DND-41 (cell line): ENCODE data around the gene MAPK13.
"Not testable (repeated sequence)": the region's sequence is repeated elsewhere in the genome, so short reads cannot be mapped to it uniquely, and the experiment has no call there.

Experiments
- ATAC-seq: fragments of 200-7000 bp; cut with Tn5 transposase; 3 replicates; pipeline ENCODE4 v1.9.1; 2021; ENCODE audit warnings: low read depth; ENCODE audit not compliant: insufficient read depth
- DNase-seq: peaks from one replicate; pipeline ENCODE4 v3.0.0-alpha.2; 2020
- H2AFZ ChIP-seq: 2 replicates; pipeline ENCODE4 v1.6.0; 2012; ENCODE audit warnings: low read depth, low read length
- H3K27ac ChIP-seq: 2 replicates; pipeline ENCODE4 v1.5.1; 2012; ENCODE audit warnings: low read length, inconsistent platforms
- H3K27me3 ChIP-seq: fragments of 200-600 bp; sonication (generic); 2 replicates; pipeline ENCODE4 v1.6.0; 2012; ENCODE audit warnings: low read length, mild to moderate bottlenecking, inconsistent platforms; ENCODE audit not compliant: insufficient read depth, poor library complexity
- H3K36me3 ChIP-seq: 2 replicates; pipeline ENCODE4 v1.5.1; 2012; ENCODE audit warnings: low read length, inconsistent platforms; ENCODE audit not compliant: insufficient read depth
- H3K4me1 ChIP-seq: 2 replicates; pipeline ENCODE4 v1.5.1; 2012; ENCODE audit warnings: mild to moderate bottlenecking, low read length; ENCODE audit not compliant: insufficient read depth
- H3K4me2 ChIP-seq: 2 replicates; pipeline ENCODE4 v1.6.0; 2012; ENCODE audit warnings: mild to moderate bottlenecking, moderate library complexity, low read length, inconsistent platforms; ENCODE audit not compliant: insufficient read depth
- H3K4me3 ChIP-seq, 2 experiments: fragments of 200-600 bp in 1 of 2; shearing (Covaris generic) in 1 of 2; 2 replicates each; pipeline ENCODE4 v1.5.1; 2012 to 2016; ENCODE audit warnings: inconsistent platforms in 2 of 2, low read length in 2 of 2, mild to moderate bottlenecking in 2 of 2, low read depth in 1 of 2, moderate library complexity in 1 of 2
- H3K79me2 ChIP-seq: 2 replicates; pipeline ENCODE4 v1.6.0; 2012; ENCODE audit warnings: low read length, inconsistent platforms; ENCODE audit not compliant: insufficient read depth
- H3K9ac ChIP-seq: 2 replicates; pipeline ENCODE4 v1.6.0; 2012; ENCODE audit warnings: low read depth, mild to moderate bottlenecking, inconsistent platforms, low read length, moderate library complexity
- H3K9me3 ChIP-seq: 2 replicates; pipeline ENCODE4 v1.5.1; 2012; ENCODE audit warnings: low read length, moderate library complexity, mild to moderate bottlenecking, inconsistent platforms; ENCODE audit not compliant: insufficient read depth, severe bottlenecking
- H4K20me1 ChIP-seq: 2 replicates; pipeline ENCODE4 v1.6.0; 2012; ENCODE audit warnings: low read length; ENCODE audit not compliant: insufficient read depth
- EZH2 ChIP-seq: IDR thresholded peaks from 3 replicates; pipeline ENCODE4 v1.6.1; 2012; ENCODE audit warnings: borderline replicate concordance, low read depth, mild to moderate bottlenecking, moderate library complexity, low read length, inconsistent platforms; ENCODE audit not compliant: severe bottlenecking
- TF ChIP-seq, protein P1 (sequence below): IDR thresholded peaks from 2 replicates; pipeline ENCODE4 v1.5.1; 2012; ENCODE audit warnings: borderline replicate concordance, low read length, moderate library complexity, mild to moderate bottlenecking; ENCODE audit not compliant: poor library complexity, severe bottlenecking; ENCODE audit errors: extremely low read depth

The MAPK13 gene

GRCh38 chr6:36123270-36124139, 6.8 kb upstream of the MAPK13 start:
- Histone ChIP-seq H3K27ac (no peak overlapping the region), H3K4me3 (no peak overlapping the region), H3K9me3 (no peaks in the 10 kb centered on the region), H3K4me2 (no peak overlapping the region), H3K36me3 (peaks cover 2% of the 10 kb centered on the region; the same call in 1 of the 2 replicates), H3K27me3 (no peaks in the 10 kb centered on the region), H3K9ac (no peak overlapping the region), H3K4me1 (peaks cover 4% of the 10 kb centered on the region; the same call in 1 of the 2 replicates), H2AFZ (no peak overlapping the region), H4K20me1 (no peaks in the 10 kb centered on the region; the same call in 1 of the 2 replicates), H3K79me2 (no peaks in the 10 kb centered on the region)
- ATAC-seq, result peak; percentile 91
- TF ChIP-seq, protein P1, sequence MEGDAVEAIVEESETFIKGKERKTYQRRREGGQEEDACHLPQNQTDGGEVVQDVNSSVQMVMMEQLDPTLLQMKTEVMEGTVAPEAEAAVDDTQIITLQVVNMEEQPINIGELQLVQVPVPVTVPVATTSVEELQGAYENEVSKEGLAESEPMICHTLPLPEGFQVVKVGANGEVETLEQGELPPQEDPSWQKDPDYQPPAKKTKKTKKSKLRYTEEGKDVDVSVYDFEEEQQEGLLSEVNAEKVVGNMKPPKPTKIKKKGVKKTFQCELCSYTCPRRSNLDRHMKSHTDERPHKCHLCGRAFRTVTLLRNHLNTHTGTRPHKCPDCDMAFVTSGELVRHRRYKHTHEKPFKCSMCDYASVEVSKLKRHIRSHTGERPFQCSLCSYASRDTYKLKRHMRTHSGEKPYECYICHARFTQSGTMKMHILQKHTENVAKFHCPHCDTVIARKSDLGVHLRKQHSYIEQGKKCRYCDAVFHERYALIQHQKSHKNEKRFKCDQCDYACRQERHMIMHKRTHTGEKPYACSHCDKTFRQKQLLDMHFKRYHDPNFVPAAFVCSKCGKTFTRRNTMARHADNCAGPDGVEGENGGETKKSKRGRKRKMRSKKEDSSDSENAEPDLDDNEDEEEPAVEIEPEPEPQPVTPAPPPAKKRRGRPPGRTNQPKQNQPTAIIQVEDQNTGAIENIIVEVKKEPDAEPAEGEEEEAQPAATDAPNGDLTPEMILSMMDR, result peak; percentile 96
- TF ChIP-seq EZH2, result no peak
- DNase-seq, result peak; percentile 86

GRCh38 chr6:36124346-36124745, 6.0 kb upstream of the MAPK13 start:
- H3K4me3 ChIP-seq, H2AFZ ChIP-seq: not testable (repeated sequence)

DNA sequence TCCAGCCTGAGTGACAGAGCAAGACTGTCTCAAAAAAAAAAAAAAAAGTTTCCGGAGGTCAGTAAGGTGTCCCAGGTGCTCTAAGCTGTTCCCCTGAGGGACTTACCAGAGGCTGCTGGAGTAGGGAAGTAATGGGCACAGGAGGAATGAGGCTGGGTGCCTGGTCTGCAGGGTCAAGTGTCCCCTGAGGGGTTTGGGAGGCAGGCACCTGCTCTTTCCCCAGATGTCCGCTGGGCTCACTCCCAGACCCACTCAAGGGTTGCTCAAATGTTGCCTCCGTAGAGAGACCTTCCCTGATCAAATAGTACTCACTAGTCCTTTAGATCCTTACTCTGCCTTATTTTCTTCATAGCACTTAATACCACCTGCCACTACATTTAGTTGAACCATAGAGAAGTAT, 5.4 kb upstream of the MAPK13 start:
- no peak for DNase-seq
- H3K4me1 ChIP-seq, result peaks cover 4% of the 10 kb centered on the region; the same call in 1 of the 2 replicates
- H3K9me3 ChIP-seq, result no peaks in the 10 kb centered on the region
- TF ChIP-seq, protein P1, result no peak
- TF ChIP-seq EZH2, result no peak
- ATAC-seq, result no peak
- H3K27ac ChIP-seq, result no peak overlapping the region
- no peaks in the 10 kb centered on the region; the same call in 1 of the 2 replicates for H4K20me1 ChIP-seq
- H2AFZ ChIP-seq, result no peak overlapping the region
- H3K36me3 ChIP-seq, result no peaks in the 10 kb centered on the region
- H3K27me3 ChIP-seq, result no peaks in the 10 kb centered on the region
- no peak overlapping the region for H3K4me2 ChIP-seq
- H3K79me2 ChIP-seq, result no peaks in the 10 kb centered on the region
- H3K4me3 ChIP-seq, result no peak overlapping the region
- no peak overlapping the region for H3K9ac ChIP-seq

More at GRCh38 chr6:36124346-36124745, 6.0 kb upstream of the MAPK13 start:
- H3K27ac ChIP-seq, H3K36me3 ChIP-seq, ATAC-seq, DNase-seq, H3K9me3 ChIP-seq, H3K79me2 ChIP-seq, H3K4me2 ChIP-seq, H3K27me3 ChIP-seq, H3K9ac ChIP-seq, H4K20me1 ChIP-seq, H3K4me1 ChIP-seq: not testable (repeated sequence)

GRCh38 chr6:36125575-36125974, 4.7 kb upstream of the MAPK13 start:
- no peak overlapping the region for H3K4me2 ChIP-seq
- no peak overlapping the region for H3K4me3 ChIP-seq
- H4K20me1 ChIP-seq, result no peaks in the 10 kb centered on the region; the same call in 1 of the 2 replicates
- no peaks in the 10 kb centered on the region for H3K36me3 ChIP-seq
- no peaks in the 10 kb centered on the region for H3K27me3 ChIP-seq
- TF ChIP-seq EZH2, result no peak
- TF ChIP-seq, protein P1, result no peak
- DNase-seq (no peak), ATAC-seq (no peak)
- H3K4me1 ChIP-seq, result peaks cover 4% of the 10 kb centered on the region; the same call in 1 of the 2 replicates
- H3K27ac ChIP-seq, result no peak overlapping the region
- H3K79me2 ChIP-seq, result no peaks in the 10 kb centered on the region
- H2AFZ ChIP-seq, result no peak overlapping the region
- H3K9ac ChIP-seq, result no peak overlapping the region
- no peaks in the 10 kb centered on the region for H3K9me3 ChIP-seq
